ENCODE data around the gene S100P.

Gene S100P

DNA sequence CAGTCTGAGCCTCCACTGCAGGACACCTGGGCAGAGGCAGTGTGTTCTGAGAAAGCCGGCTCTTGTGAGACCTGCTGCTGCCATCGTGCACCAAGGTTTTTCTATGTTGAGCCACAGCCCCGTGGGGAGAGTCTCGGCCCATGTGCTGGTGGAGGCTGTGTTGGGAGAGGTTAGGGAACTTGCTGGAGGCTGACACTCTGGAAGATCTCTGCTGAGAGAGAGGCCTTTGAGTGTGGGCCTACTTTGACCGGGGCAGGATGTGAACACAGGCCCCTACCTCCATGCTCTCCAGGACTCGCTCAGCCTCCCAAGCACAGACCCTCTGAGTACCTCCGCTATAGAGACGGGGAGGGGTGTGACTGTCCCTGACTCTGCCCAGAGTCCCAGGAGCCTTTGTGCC is 1.3 kb upstream of the S100P start:
- peaks cover 48 to 66% of the 10 kb centered on the region in 2 experiments for H3K4me1 ChIP-seq (ENCODE audit: control insufficient read depth in 1 of 2, insufficient read depth in 2 of 2, low read length in 2 of 2)
- peak overlapping the region; percentile 86 for H3K27ac ChIP-seq (ENCODE audit: low read depth, low read length)
- H3K14ac ChIP-seq (ENCODE audit: low read length): peak overlapping the region; percentile 78
- peak in 1 of 2 donors; percentile 26 for DNase-seq
- no CpG with 5 or more reads among the region's 8 CpGs for WGBS (ENCODE audit: extremely low coverage, insufficient coverage, insufficient read length)
- H3K79me2 ChIP-seq (ENCODE audit: control insufficient read depth, insufficient read depth, low read length, poor library complexity): peaks cover 13% of the 10 kb centered on the region
- peak overlapping the region; percentile 41 for H3K18ac ChIP-seq (ENCODE audit: low read length)
- H4K12ac ChIP-seq (ENCODE audit: low read depth, low read length): peak overlapping the region; percentile 7
- peak overlapping the region; percentile 88 for H2BK5ac ChIP-seq (ENCODE audit: low read depth, low read length, poor library complexity)
- H4K91ac ChIP-seq (ENCODE audit: low read depth, low read length): peak overlapping the region; percentile 92
- no peak overlapping the region for H3K9ac ChIP-seq (ENCODE audit: low read length)
- H3K4ac ChIP-seq (ENCODE audit: low read depth, low read length): peak overlapping the region; percentile 14
- peak overlapping the region; percentile 32 for H2AK5ac ChIP-seq (ENCODE audit: low read length)
- peak overlapping the region; percentile 83 for H4K8ac ChIP-seq (ENCODE audit: low read depth, low read length)
- H3K36me3 ChIP-seq (ENCODE audit: control insufficient read depth in 1 of 2, insufficient read depth in 2 of 2, low read length in 2 of 2): no peaks in the 10 kb centered on the region
- H3K4me2 ChIP-seq (ENCODE audit: low read length): no peak overlapping the region
- peaks cover 55% of the 10 kb centered on the region for H3K79me1 ChIP-seq (ENCODE audit: low read length)
- H3K9me3 ChIP-seq (ENCODE audit: insufficient read depth, low read depth, low read length): peaks cover 2% of the 10 kb centered on the region
- no peak overlapping the region for H3K23ac ChIP-seq (ENCODE audit: low read length)
- no peak overlapping the region for H3K4me3 ChIP-seq (ENCODE audit: low read depth, low read length)
- peak overlapping the region; percentile 88 for H2BK120ac ChIP-seq (ENCODE audit: insufficient read depth, low read length, poor library complexity)
- H2BK12ac ChIP-seq (ENCODE audit: low read length): peak overlapping the region; percentile 74
- no peaks in the 10 kb centered on the region for H3K27me3 ChIP-seq (ENCODE audit: insufficient read depth, low read length)
- H2AFZ ChIP-seq (ENCODE audit: insufficient read depth, low read length, poor library complexity): peak overlapping the region; percentile 14

- DNase-seq: peak; percentile 88 to 92
- Histone ChIP-seq H2BK12ac (ENCODE audit: low read length) (peak overlapping the region; percentile 74), H3K9ac (ENCODE audit: low read length) (no peak overlapping the region), H3K27me3 (ENCODE audit: insufficient read depth, low read length) (no peaks in the 10 kb centered on the region), H3K4me2 (ENCODE audit: low read length) (no peak overlapping the region), H4K8ac (ENCODE audit: low read depth, low read length) (peak overlapping the region; percentile 83), H2BK120ac (ENCODE audit: insufficient read depth, low read length, poor library complexity) (peak overlapping the region; percentile 88), H3K4me3 (ENCODE audit: low read depth, low read length) (no peak overlapping the region), H2BK5ac (ENCODE audit: low read depth, low read length, poor library complexity) (peak overlapping the region; percentile 88), H3K23ac (ENCODE audit: low read length) (no peak overlapping the region), H3K79me2 (ENCODE audit: control insufficient read depth, insufficient read depth, low read length, poor library complexity) (peaks cover 13% of the 10 kb centered on the region), H3K18ac (ENCODE audit: low read length) (peak overlapping the region; percentile 41), H3K27ac (ENCODE audit: low read depth, low read length) (peak overlapping the region; percentile 86), H2AFZ (ENCODE audit: insufficient read depth, low read length, poor library complexity) (no peak overlapping the region), H3K36me3 (ENCODE audit: control insufficient read depth in 1 of 2, insufficient read depth in 2 of 2, low read length in 2 of 2) (no peaks in the 10 kb centered on the region), H3K79me1 (ENCODE audit: low read length) (peaks cover 54% of the 10 kb centered on the region), H4K91ac (ENCODE audit: low read depth, low read length) (peak overlapping the region; percentile 92), H3K4ac (ENCODE audit: low read depth, low read length) (peak overlapping the region; percentile 14), H4K12ac (ENCODE audit: low read depth, low read length) (peak overlapping the region; percentile 7), H3K9me3 (ENCODE audit: insufficient read depth, low read depth, low read length) (peaks cover 2% of the 10 kb centered on the region), H2AK5ac (ENCODE audit: low read length) (peak overlapping the region; percentile 32), H3K4me1 (ENCODE audit: control insufficient read depth in 1 of 2, insufficient read depth in 2 of 2, low read length in 2 of 2) (peaks cover 47 to 65% of the 10 kb centered on the region in 2 experiments), H3K14ac (ENCODE audit: low read length) (peak overlapping the region; percentile 78)
- no CpG with 5 or more reads among the region's 3 CpGs for whole genome bisulfite sequencing (ENCODE audit: extremely low coverage, insufficient coverage, insufficient read length)
Observed at GRCh38 chr4:6692806-6693205, 872 bp upstream of the S100P start.

DNA sequence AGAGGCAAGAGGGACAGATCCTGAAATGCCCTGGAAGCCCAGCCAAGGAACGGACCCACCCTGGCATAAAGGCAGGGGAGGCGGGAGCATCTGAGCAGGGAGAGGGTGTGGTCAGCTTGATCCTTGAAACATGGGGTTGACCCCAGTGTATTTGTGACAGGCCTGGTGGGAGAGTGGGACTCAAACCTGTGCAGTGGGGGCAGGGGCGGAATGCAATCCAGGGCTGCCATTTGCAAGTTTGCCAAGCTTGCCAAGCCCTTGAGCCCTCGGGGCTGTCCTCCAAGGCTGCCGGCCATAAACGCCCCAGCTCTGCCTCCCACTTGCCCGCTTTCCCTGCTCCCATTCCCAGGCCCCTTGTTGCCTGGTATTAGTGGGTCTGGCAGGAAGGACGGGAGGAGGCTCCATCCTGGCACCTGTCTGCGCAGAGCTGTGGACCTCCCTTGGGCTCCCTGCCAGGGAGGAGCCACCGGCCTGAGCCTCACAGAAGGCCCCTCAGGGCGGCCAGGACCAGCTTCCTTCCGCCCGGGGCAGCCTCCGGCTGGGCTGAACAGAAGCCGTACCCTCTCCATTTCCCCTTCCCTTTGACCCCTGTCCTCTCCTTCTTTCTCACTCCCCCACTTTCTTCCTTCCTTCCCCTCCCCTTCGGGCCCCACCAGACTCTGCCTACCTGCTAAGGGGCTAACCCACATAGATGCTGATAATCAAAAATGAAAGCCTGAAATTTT is 661 bp downstream of the S100P start:
- no peaks in the 10 kb centered on the region for H3K36me3 ChIP-seq (ENCODE audit: control insufficient read depth in 1 of 2, insufficient read depth in 2 of 2, low read length in 2 of 2)
- peak overlapping the region; percentile 5 for H4K8ac ChIP-seq (ENCODE audit: low read depth, low read length)
- no peak overlapping the region for H3K4me2 ChIP-seq (ENCODE audit: low read length)
- no peaks in the 10 kb centered on the region for H3K27me3 ChIP-seq (ENCODE audit: insufficient read depth, low read length)
- peak overlapping the region; percentile 81 for H3K18ac ChIP-seq (ENCODE audit: low read length)
- H3K14ac ChIP-seq (ENCODE audit: low read length): peak overlapping the region; percentile 65
- H3K4me1 ChIP-seq (ENCODE audit: control insufficient read depth in 1 of 2, insufficient read depth in 2 of 2, low read length in 2 of 2): peaks cover 36 to 53% of the 10 kb centered on the region in 2 experiments
- H3K9me3 ChIP-seq (ENCODE audit: insufficient read depth, low read depth, low read length): no peaks in the 10 kb centered on the region
- peak overlapping the region; percentile 9 for H4K12ac ChIP-seq (ENCODE audit: low read depth, low read length)
- peak overlapping the region; percentile 86 for H2BK12ac ChIP-seq (ENCODE audit: low read length)
- H3K9ac ChIP-seq (ENCODE audit: low read length): no peak overlapping the region
- peak overlapping the region; percentile 72 for H4K91ac ChIP-seq (ENCODE audit: low read depth, low read length)
- H3K27ac ChIP-seq (ENCODE audit: low read depth, low read length): peak overlapping the region; percentile 86
- no peak overlapping the region for H3K4me3 ChIP-seq (ENCODE audit: low read depth, low read length)
- H2BK5ac ChIP-seq (ENCODE audit: low read depth, low read length, poor library complexity): peak overlapping the region; percentile 52
- peaks cover 41% of the 10 kb centered on the region for H3K79me1 ChIP-seq (ENCODE audit: low read length)
- DNase-seq: peak; percentile 50 to 53
- peak overlapping the region; percentile 56 for H2AK5ac ChIP-seq (ENCODE audit: low read length)
- H3K4ac ChIP-seq (ENCODE audit: low read depth, low read length): peak overlapping the region; percentile 28
- no peak overlapping the region for H3K23ac ChIP-seq (ENCODE audit: low read length)
- peak overlapping the region; percentile 9 for H2AFZ ChIP-seq (ENCODE audit: insufficient read depth, low read length, poor library complexity)
- H3K79me2 ChIP-seq (ENCODE audit: control insufficient read depth, insufficient read depth, low read length, poor library complexity): peaks cover 9% of the 10 kb centered on the region
- no CpG with 5 or more reads among the region's 16 CpGs for WGBS (ENCODE audit: extremely low coverage, insufficient coverage, insufficient read length)
- peak overlapping the region; percentile 57 for H2BK120ac ChIP-seq (ENCODE audit: insufficient read depth, low read length, poor library complexity)

- Histone ChIP-seq H3K4me1 (ENCODE audit: control insufficient read depth in 1 of 2, insufficient read depth in 2 of 2, low read length in 2 of 2) (peaks cover 25 to 41% of the 10 kb centered on the region in 2 experiments), H2BK5ac (ENCODE audit: low read depth, low read length, poor library complexity) (peak overlapping the region; percentile 56), H3K23ac (ENCODE audit: low read length) (no peak overlapping the region), H2BK12ac (ENCODE audit: low read length) (peak overlapping the region; percentile 23), H4K12ac (ENCODE audit: low read depth, low read length) (no peak overlapping the region), H3K9me3 (ENCODE audit: insufficient read depth, low read depth, low read length) (no peaks in the 10 kb centered on the region), H3K79me1 (ENCODE audit: low read length) (peaks cover 29% of the 10 kb centered on the region), H2AFZ (ENCODE audit: insufficient read depth, low read length, poor library complexity) (no peak overlapping the region), H3K18ac (ENCODE audit: low read length) (no peak overlapping the region), H3K4me2 (ENCODE audit: low read length) (no peak overlapping the region), H3K27ac (ENCODE audit: low read depth, low read length) (peak overlapping the region; percentile 6), H3K27me3 (ENCODE audit: insufficient read depth, low read length) (no peaks in the 10 kb centered on the region), H3K36me3 (ENCODE audit: control insufficient read depth in 1 of 2, insufficient read depth in 2 of 2, low read length in 2 of 2) (peaks cover 2 to 3% of the 10 kb centered on the region in 2 experiments), H3K4ac (ENCODE audit: low read depth, low read length) (no peak overlapping the region), H3K14ac (ENCODE audit: low read length) (peak overlapping the region; percentile 15), H4K8ac (ENCODE audit: low read depth, low read length) (no peak overlapping the region), H2BK120ac (ENCODE audit: insufficient read depth, low read length, poor library complexity) (peak overlapping the region; percentile 47), H3K79me2 (ENCODE audit: control insufficient read depth, insufficient read depth, low read length, poor library complexity) (peaks cover 6% of the 10 kb centered on the region), H4K91ac (ENCODE audit: low read depth, low read length) (peak overlapping the region; percentile 11), H2AK5ac (ENCODE audit: low read length) (no peak overlapping the region), H3K9ac (ENCODE audit: low read length) (no peak overlapping the region), H3K4me3 (ENCODE audit: low read depth, low read length) (no peak overlapping the region)
- WGBS (ENCODE audit: extremely low coverage, insufficient coverage, insufficient read length): no CpG with 5 or more reads among the region's 18 CpGs
- DNase-seq: peak; percentile 86 to 90
Observed at GRCh38 chr4:6695660-6696610, 2.3 kb downstream of the S100P start.
